Endothelial cell of umbilical vein (primary cell): ENCODE results near the gene CTBS. TPM values are rescaled to one million over a fixed set of nuclear protein-coding genes. Genes with fewer than 3 reads are reported as not detected.

Source experiments
- BruUV-seq: library from RNA; stranded (reverse); fragments of 400-500 nt; replicated peaks from 2 replicates; lab custom pipeline; 2021; lab: Mats Ljungman, UMichigan
- CTCF ChIA-PET: fragments of 300-600, 350-600 bp; sonication (Branson Sonifier 250); formaldehyde crosslinking; loops from one replicate; lab custom pipeline; 2021; ENCODE audit warnings: antibody characterized with exemption, inconsistent platforms; lab: Charles Lee
- POLR2A ChIA-PET: fragments of 300-600, 350-600 bp; sonication (Branson Sonifier 250); formaldehyde crosslinking; loops from one replicate; lab custom pipeline; 2021; ENCODE audit warnings: antibody characterized with exemption, inconsistent platforms; lab: Charles Lee
- DNase-seq: peaks from one replicate; pipeline ENCODE4 v3.0.0-alpha.2; 2011; ENCODE audit warnings: low read depth, low spot score
- FAIRE-seq: peaks from 2 replicates; lab custom pipeline; 2011; peaks lifted over from hg19 to GRCh38; lab: Jason Lieb, UNC
- H2AFZ ChIP-seq: 2 replicates; pipeline ENCODE4 v1.6.0; 2012; ENCODE audit warnings: low read depth, low read length, control low read depth, inconsistent platforms
- H3K27ac ChIP-seq: 2 replicates; pipeline ENCODE4 v1.5.1; 2011; ENCODE audit warnings: low read depth, mild to moderate bottlenecking, control low read depth, low read length, moderate library complexity; ENCODE audit not compliant: insufficient read depth
- H3K27me3 ChIP-seq, 2 experiments: 2 replicates each; pipeline versions ENCODE4 v1.6.0 to v1.6.1; 2011; ENCODE audit warnings: low read length in 2 of 2, mixed read lengths in 1 of 2; ENCODE audit not compliant: control insufficient read depth in 2 of 2, insufficient read depth in 2 of 2
- H3K36me3 ChIP-seq, 2 experiments: 2 replicates in 1 of 2; 3 replicates in 1 of 2; pipeline ENCODE4 v1.5.1; 2011; ENCODE audit warnings: low read length in 2 of 2, mild to moderate bottlenecking in 1 of 2, moderate library complexity in 1 of 2; ENCODE audit not compliant: control insufficient read depth in 2 of 2, insufficient read depth in 2 of 2; ENCODE audit errors: extremely low read depth in 1 of 2
- H3K4me1 ChIP-seq: 3 replicates; pipeline ENCODE4 v1.5.1; 2011; ENCODE audit warnings: mild to moderate bottlenecking, low read length; ENCODE audit not compliant: control insufficient read depth, insufficient read depth; ENCODE audit errors: extremely low read depth
- H3K4me2 ChIP-seq: 2 replicates; pipeline ENCODE4 v1.6.1; 2011; ENCODE audit warnings: low read length, control low read depth, mixed read lengths; ENCODE audit not compliant: insufficient read depth
- H3K4me3 ChIP-seq, 3 experiments: fragments of 200-600 bp in 1 of 3; sonication (generic), shearing (Covaris generic) in 1 of 3; replicated peaks in 1 of 3; 2 replicates each; pipeline ENCODE4 v1.5.1; 2011 to 2016; ENCODE audit warnings: control low read depth in 3 of 3, low read length in 3 of 3, mild to moderate bottlenecking in 2 of 3, inconsistent platforms in 1 of 3, low read depth in 1 of 3, moderate library complexity in 1 of 3; ENCODE audit not compliant: insufficient read depth in 1 of 3
- H3K79me2 ChIP-seq: 2 replicates; pipeline ENCODE4 v1.6.0; 2012; ENCODE audit warnings: low read length, inconsistent platforms; ENCODE audit not compliant: control insufficient read depth, insufficient read depth
- H3K9ac ChIP-seq: replicated peaks from 2 replicates; pipeline ENCODE3; 2011; ENCODE audit warnings: low read length, control low read depth; ENCODE audit not compliant: insufficient read depth; ENCODE audit errors: extremely low read depth
- H3K9me1 ChIP-seq: replicated peaks from 3 replicates; pipeline ENCODE4 v1.6.0; 2011; ENCODE audit warnings: mild to moderate bottlenecking, low read length; ENCODE audit not compliant: control insufficient read depth, insufficient read depth; ENCODE audit errors: extremely low read depth
- H3K9me3 ChIP-seq: replicated peaks from 2 replicates; pipeline ENCODE4 v1.5.1; 2012; ENCODE audit warnings: low read length, inconsistent platforms; ENCODE audit not compliant: control insufficient read depth, insufficient read depth
- H4K20me1 ChIP-seq: replicated peaks from 2 replicates; pipeline ENCODE3; 2011; ENCODE audit warnings: mild to moderate bottlenecking, low read length; ENCODE audit not compliant: control insufficient read depth, insufficient read depth; ENCODE audit errors: extremely low read depth
- CTCF ChIP-seq, 2 donors: IDR thresholded peaks; 1 replicate in 1 of 2; 2 replicates in 1 of 2; pipeline ENCODE4 v1.5.1; 2011; ENCODE audit warnings: low read length in 2 of 2, mild to moderate bottlenecking in 2 of 2, moderate library complexity in 2 of 2, control low read depth in 1 of 2, inconsistent platforms in 1 of 2, low read depth in 1 of 2; ENCODE audit not compliant: insufficient read depth in 1 of 2; ENCODE audit errors: extremely low read depth in 1 of 2
- EZH2 ChIP-seq: IDR thresholded peaks from 2 replicates; pipeline ENCODE4 v1.6.1; 2012; ENCODE audit warnings: borderline replicate concordance, low read depth, mild to moderate bottlenecking, moderate library complexity, low read length, inconsistent platforms; ENCODE audit not compliant: severe bottlenecking
- FOS ChIP-seq: IDR thresholded peaks from 2 replicates; pipeline ENCODE4 v1.6.1; 2011; ENCODE audit warnings: mild to moderate bottlenecking, low read length, moderate library complexity, borderline replicate concordance; ENCODE audit not compliant: insufficient read depth
- GATA2 ChIP-seq: IDR thresholded peaks from 2 replicates; pipeline ENCODE4 v1.7.0; 2011; ENCODE audit warnings: low read depth, mild to moderate bottlenecking, moderate library complexity, mixed read lengths, low read length; ENCODE audit not compliant: insufficient read length, insufficient read depth
- JUN ChIP-seq: IDR thresholded peaks from 2 replicates; pipeline ENCODE4 v1.6.1; 2011; ENCODE audit warnings: borderline replicate concordance, low read depth; ENCODE audit not compliant: insufficient read length, insufficient read depth
- MYC ChIP-seq: IDR thresholded peaks from one replicate; pipeline ENCODE4 v1.6.1; 2011; ENCODE audit warnings: mild to moderate bottlenecking, low read depth, low read length
- POLR2A ChIP-seq: IDR thresholded peaks from 2 replicates; pipeline ENCODE4 v1.6.1; 2012; ENCODE audit warnings: low read depth, mild to moderate bottlenecking, control low read depth, low read length
- POLR2AphosphoS5 ChIP-seq: IDR thresholded peaks from 2 replicates; pipeline ENCODE4 v1.6.1; 2012; ENCODE audit warnings: low read depth, mild to moderate bottlenecking, control low read depth, low read length, moderate library complexity; ENCODE audit not compliant: insufficient read depth
- dilution Hi-C: fragments of 300-500 bp; cut with MboI; formaldehyde crosslinking; loops from one replicate; pipeline ENCODE4 v1.15.0; 2019; ENCODE audit warnings: low sequenced_read_pairs; ENCODE audit not compliant: extremely low pct_ligation_motif_present
- intact Hi-C: fragments of 100-400 bp; cut with micrococcal nuclease; formaldehyde crosslinking; loops from one replicate; pipeline ENCODE4 v1.10.0; 2022
- polyA plus RNA-seq, 4 experiments: library from polyadenylated mRNA; depleted of rRNA in 3 of 4; stranded (reverse) in 3 of 4; unstranded in 1 of 4; fragments of >200 nt; gene quantifications; 2 replicates each; pipeline versions ENCODE4 v1.2.1 to v1.2.3, GENCODE V29; 2011 to 2012; ENCODE audit warnings: missing spikeins in 1 of 4
- total RNA-seq: library from RNA; stranded (reverse); gene quantifications from 2 replicates; pipeline ENCODE4 v1.2.3, GENCODE V29; 2021
- TF ChIP-seq, protein P1 (sequence below): IDR thresholded peaks from 2 replicates; pipeline ENCODE4 v1.6.1; 2011; ENCODE audit not compliant: insufficient read depth, insufficient read length

Gene CTBS
- total and polyA plus RNA-seq, 2 donors (not counting 3 experiments of a cell fraction or from before 2014, with no cell fraction given), result 11.4 to 14.3 TPM

GRCh38 chr1:84571150-84571535 lies 3.1 kb downstream of the CTBS start:
- H3K4me1 ChIP-seq, result peaks cover 17% of the 10 kb centered on the region
- dilution Hi-C loops (no loop called here), intact Hi-C loops (loop anchor here (5.0 kb wide), 1 partner anchor 756 kb away; no protein-coding TSS in a partner anchor)
- no peak overlapping the region for H2AFZ ChIP-seq
- DNase-seq (peak; percentile 9), FAIRE-seq (no peak)
- no peak overlapping the region for H3K27ac ChIP-seq
- H3K79me2 ChIP-seq, result no peaks in the 10 kb centered on the region
- no peaks in the 10 kb centered on the region for H3K9me3 ChIP-seq
- ChIA-PET CTCF (no interaction called here), POLR2A (no interaction called here)
- no peaks in the 10 kb centered on the region for H4K20me1 ChIP-seq
- H3K9ac ChIP-seq, result no peak overlapping the region
- no peak overlapping the region for H3K4me2 ChIP-seq
- TF ChIP-seq FOS (peak; percentile 16), EZH2 (no peak), POLR2AphosphoS5 (no peak)
- BruUV-seq, result no TSS peak
- peaks cover 0 to 4% of the 10 kb centered on the region in 2 experiments for H3K36me3 ChIP-seq
- H3K4me3 ChIP-seq, result no peak overlapping the region
- H3K27me3 ChIP-seq, result no peaks in the 10 kb centered on the region
- no peaks in the 10 kb centered on the region for H3K9me1 ChIP-seq

- FAIRE-seq, result no peak
- Histone ChIP-seq H3K79me2 (no peaks in the 10 kb centered on the region), H3K9ac (no peak overlapping the region), H4K20me1 (no peaks in the 10 kb centered on the region), H3K27ac (no peak overlapping the region), H3K9me1 (no peaks in the 10 kb centered on the region), H3K9me3 (no peaks in the 10 kb centered on the region), H3K27me3 (no peaks in the 10 kb centered on the region), H3K4me1 (peaks cover 17% of the 10 kb centered on the region), H3K4me3 (no peak overlapping the region), H3K36me3 (peaks cover 0 to 4% of the 10 kb centered on the region in 2 experiments), H3K4me2 (no peak overlapping the region), H2AFZ (no peak overlapping the region)
- no TSS peak for BruUV-seq
- intact Hi-C loops (loop anchor here (5.0 kb wide), 1 partner anchor 757 kb away; no protein-coding TSS in a partner anchor), dilution Hi-C loops (no loop called here)
- DNase-seq, result no peak
- CTCF ChIA-PET, result no interaction called here
- TF ChIP-seq CTCF (IDR thresholded peaks at IDR 0.05; ENCODE audit: extremely low read depth in 1 of 2, insufficient read depth in 1 of 2, low read depth in 1 of 2, low read length in 2 of 2), result no peak
- TF ChIP-seq JUN, result no peak
- no peak for TF ChIP-seq GATA2
- TF ChIP-seq, protein P1, sequence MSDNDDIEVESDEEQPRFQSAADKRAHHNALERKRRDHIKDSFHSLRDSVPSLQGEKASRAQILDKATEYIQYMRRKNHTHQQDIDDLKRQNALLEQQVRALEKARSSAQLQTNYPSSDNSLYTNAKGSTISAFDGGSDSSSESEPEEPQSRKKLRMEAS, result no peak
- TF ChIP-seq POLR2AphosphoS5, result no peak
- TF ChIP-seq FOS, result no peak
- no peak for TF ChIP-seq POLR2A
- TF ChIP-seq MYC, result no peak
- no peak for TF ChIP-seq EZH2
- POLR2A ChIA-PET, result no interaction called here
These were observed 3.6 kb downstream of the CTBS start for GRCh38 chr1:84570436-84571149.
